NB4 (cell line): ENCODE measurements around the gene SLC25A25.

Source experiments
- DNase-seq: peaks from one replicate; pipeline ENCODE4 v3.0.0; 2010; ENCODE audit warnings: low read depth
- H3K4me3 ChIP-seq: one replicate; pipeline ENCODE4 v1.5.1; 2011; ENCODE audit warnings: mild to moderate bottlenecking, low read depth, low read length, moderate library complexity
- CTCF ChIP-seq: IDR thresholded peaks from one replicate; pipeline ENCODE4 v1.5.1; 2012; ENCODE audit warnings: low read depth, low read length
- MAX ChIP-seq: IDR thresholded peaks from 2 replicates; pipeline ENCODE4 v1.6.1; 2011; ENCODE audit warnings: low read depth, low read length
- MYC ChIP-seq: IDR thresholded peaks from 2 replicates; pipeline ENCODE4 v1.6.1; 2011; ENCODE audit warnings: low read depth, low read length
- POLR2A ChIP-seq: IDR thresholded peaks from 2 replicates; pipeline ENCODE4 v1.6.1; 2011; ENCODE audit warnings: mild to moderate bottlenecking; ENCODE audit not compliant: insufficient read length; ENCODE audit errors: extremely low read depth

The SLC25A25 gene

GRCh38 chr9:128101231-128101661 lies 33.2 kb downstream of the SLC25A25 start:
- no peak overlapping the region for H3K4me3 ChIP-seq
- no peak for TF ChIP-seq CTCF
- no peak for TF ChIP-seq POLR2A
- no peak for TF ChIP-seq MYC
- TF ChIP-seq MAX: no peak
- DNase-seq: no peak

GRCh38 chr9:128101690-128102089 lies 33.7 kb downstream of the SLC25A25 start:
- DNase-seq: no peak

GRCh38 chr9:128102196-128102595 lies 34.2 kb downstream of the SLC25A25 start:
- DNase-seq: no peak
- TF ChIP-seq CTCF (no peak), MYC (no peak), MAX (no peak), POLR2A (no peak)
- no peak overlapping the region for H3K4me3 ChIP-seq

More at GRCh38 chr9:128101690-128102089, 33.7 kb downstream of the SLC25A25 start:
- H3K4me3 ChIP-seq: no peak overlapping the region
- TF ChIP-seq MYC: no peak
- no peak for TF ChIP-seq MAX
- no peak for TF ChIP-seq CTCF
- TF ChIP-seq POLR2A: no peak

GRCh38 chr9:128102861-128103588 lies 35.0 kb downstream of the SLC25A25 start:
- TF ChIP-seq MAX (no peak), MYC (no peak), CTCF (no peak), POLR2A (no peak)
- no peak overlapping the region for H3K4me3 ChIP-seq
- no peak for DNase-seq

- DNase-seq: no peak
- TF ChIP-seq POLR2A (no peak), MAX (no peak), CTCF (no peak), MYC (no peak)
- no peak overlapping the region for H3K4me3 ChIP-seq
Observed at GRCh38 chr9:128103589-128103962, 35.5 kb downstream of the SLC25A25 start.
